ENCODE results near the gene TSPAN16.
"Not testable (repeated sequence)": the region's sequence is repeated elsewhere in the genome, so short reads cannot be mapped to it uniquely, and the experiment has no call there.

Gene TSPAN16

GRCh38 chr19:11320278-11320995 is 24.5 kb downstream of the TSPAN16 start:
- DNase-seq (ENCODE audit: low spot score): not testable (repeated sequence)

GRCh38 chr19:11321191-11322126 is 25.5 kb downstream of the TSPAN16 start:
- no peak for DNase-seq (ENCODE audit: low spot score)

GRCh38 chr19:11322269-11323024 is 26.5 kb downstream of the TSPAN16 start:
- no peak for DNase-seq (ENCODE audit: low spot score)

GRCh38 chr19:11323601-11324078 is 27.7 kb downstream of the TSPAN16 start:
- no peak for DNase-seq (ENCODE audit: low spot score)

- peak; percentile 80 for DNase-seq (ENCODE audit: low spot score)
Observed at GRCh38 chr19:11324079-11324661, 28.2 kb downstream of the TSPAN16 start.

GRCh38 chr19:11324748-11325389 is 28.9 kb downstream of the TSPAN16 start:
- DNase-seq (ENCODE audit: low spot score): peak; percentile 37

GRCh38 chr19:11325544-11325943 is 29.6 kb downstream of the TSPAN16 start:
- no peak for DNase-seq (ENCODE audit: low spot score)

GRCh38 chr19:11330127-11330526 is 34.2 kb downstream of the TSPAN16 start:
- no peak for DNase-seq (ENCODE audit: low spot score)

- no peak for DNase-seq (ENCODE audit: low spot score)
Observed at GRCh38 chr19:11331502-11331901, 35.5 kb downstream of the TSPAN16 start.

- DNase-seq (ENCODE audit: low spot score): no peak
Observed at GRCh38 chr19:11332822-11333221, 36.9 kb downstream of the TSPAN16 start.

GRCh38 chr19:11333838-11334237 is 37.9 kb downstream of the TSPAN16 start:
- not testable (repeated sequence) for DNase-seq (ENCODE audit: low spot score)

- DNase-seq (ENCODE audit: low spot score): no peak
Observed at GRCh38 chr19:11335449-11336146, 39.6 kb downstream of the TSPAN16 start.

- no peak for DNase-seq (ENCODE audit: low spot score)
Observed at GRCh38 chr19:11337080-11337479, 41.1 kb downstream of the TSPAN16 start.

GRCh38 chr19:11338121-11338520 is 42.2 kb downstream of the TSPAN16 start:
- no peak for DNase-seq (ENCODE audit: low spot score)

GRCh38 chr19:11338569-11339253 is 42.8 kb downstream of the TSPAN16 start:
- no peak for DNase-seq (ENCODE audit: low spot score)

GRCh38 chr19:11339254-11340098 is 43.5 kb downstream of the TSPAN16 start, which contains the start of gene RAB3D:
TSS of gene RAB3D (minus strand) at chr19:11339657. CDS start at chr19:11337399, 2,258 bp downstream.
- peak; percentile 91 for DNase-seq (ENCODE audit: low spot score)

- not testable (repeated sequence) for DNase-seq (ENCODE audit: low spot score)
Observed at GRCh38 chr19:11340099-11340467, 44.1 kb downstream of the TSPAN16 start.

GRCh38 chr19:11342429-11342828 is 46.5 kb downstream of the TSPAN16 start:
- DNase-seq (ENCODE audit: low spot score): no peak

Measured in cerebellar cortex (tissue), 1 donor.